Measurements from ENCODE around the gene TOMM34.

Gene TOMM34

GRCh38 chr20:44942264-44942973 lies 17.8 kb downstream of the TOMM34 start:
- no peak overlapping the region for H2BK15ac ChIP-seq (ENCODE audit: low read length)
- no peak overlapping the region for H3K14ac ChIP-seq (ENCODE audit: low read length)
- H3K27me3 ChIP-seq (ENCODE audit: control insufficient read depth in 3 of 3, insufficient read depth in 3 of 3, low read depth in 1 of 3, low read length in 3 of 3), result no peaks in the 10 kb centered on the region
- H2AFZ ChIP-seq (ENCODE audit: low read length), result no peak overlapping the region
- no peak overlapping the region for H2BK120ac ChIP-seq (ENCODE audit: low read depth, low read length)
- H3K18ac ChIP-seq (ENCODE audit: low read length), result no peak overlapping the region
- WGBS, 2 donors (ENCODE audit: extremely low coverage in 2 of 2, insufficient read length in 2 of 2, insufficient replicate concordance in 1 of 2), result no CpG with 5 or more reads among the region's 4 CpGs
- no peaks in the 10 kb centered on the region for H3K4me1 ChIP-seq (ENCODE audit: control insufficient read depth in 2 of 2, insufficient read depth in 1 of 2, low read depth in 1 of 2, low read length in 2 of 2)
- H2BK5ac ChIP-seq (ENCODE audit: low read length), result no peak overlapping the region
- no peak overlapping the region for H2BK12ac ChIP-seq (ENCODE audit: low read length)
- H3K79me1 ChIP-seq (ENCODE audit: low read depth, low read length), result no peaks in the 10 kb centered on the region
- DNase-seq (ENCODE audit: low spot score), result no peak
- no peak overlapping the region for H2AK5ac ChIP-seq (ENCODE audit: low read depth, low read length)
- no peak overlapping the region for H3K4ac ChIP-seq (ENCODE audit: low read length)
- H4K8ac ChIP-seq (ENCODE audit: low read depth, low read length), result no peak overlapping the region
- H3K9me3 ChIP-seq (replicated peaks in 1 of 2; ENCODE audit: control insufficient read depth in 2 of 2, insufficient read depth in 1 of 2, low read depth in 1 of 2, low read length in 2 of 2), result no peaks in the 10 kb centered on the region
- no peak overlapping the region for H3K4me3 ChIP-seq (ENCODE audit: low read length in 2 of 2)
- no peak overlapping the region for H4K91ac ChIP-seq (ENCODE audit: low read depth, low read length, poor library complexity)
- H3K27ac ChIP-seq (replicated peaks; ENCODE audit: low read length), result no peak overlapping the region
- H3K36me3 ChIP-seq (replicated peaks in 1 of 2; ENCODE audit: control insufficient read depth in 2 of 2, insufficient read depth in 2 of 2, low read length in 2 of 2), result peaks cover 39 to 87% of the 10 kb centered on the region in 2 donors
- H3K23ac ChIP-seq (ENCODE audit: low read depth, low read length, poor library complexity), result no peak overlapping the region
- no peak overlapping the region for H3K4me2 ChIP-seq (ENCODE audit: insufficient read depth, low read length, poor library complexity, severe bottlenecking)
- no peak overlapping the region for H3K9ac ChIP-seq (ENCODE audit: low read depth, low read length, poor library complexity)

- no peak overlapping the region for H3K4me2 ChIP-seq (ENCODE audit: insufficient read depth, low read length, poor library complexity, severe bottlenecking)
- H3K4me1 ChIP-seq (ENCODE audit: control insufficient read depth in 2 of 2, insufficient read depth in 1 of 2, low read depth in 1 of 2, low read length in 2 of 2), result no peaks in the 10 kb centered on the region
- peaks cover 44 to 83% of the 10 kb centered on the region in 2 donors for H3K36me3 ChIP-seq (replicated peaks in 1 of 2; ENCODE audit: control insufficient read depth in 2 of 2, insufficient read depth in 2 of 2, low read length in 2 of 2)
- H3K79me1 ChIP-seq (ENCODE audit: low read depth, low read length), result no peaks in the 10 kb centered on the region
- H3K9ac ChIP-seq (ENCODE audit: low read depth, low read length, poor library complexity), result no peak overlapping the region
- H3K4me3 ChIP-seq (ENCODE audit: low read length in 2 of 2), result no peak overlapping the region
- no peak overlapping the region for H2AK5ac ChIP-seq (ENCODE audit: low read depth, low read length)
- H4K91ac ChIP-seq (ENCODE audit: low read depth, low read length, poor library complexity), result no peak overlapping the region
- no peak overlapping the region for H3K4ac ChIP-seq (ENCODE audit: low read length)
- H3K14ac ChIP-seq (ENCODE audit: low read length), result no peak overlapping the region
- no peaks in the 10 kb centered on the region for H3K27me3 ChIP-seq (ENCODE audit: control insufficient read depth in 3 of 3, insufficient read depth in 3 of 3, low read depth in 1 of 3, low read length in 3 of 3)
- no peak overlapping the region for H3K27ac ChIP-seq (replicated peaks; ENCODE audit: low read length)
- H2BK120ac ChIP-seq (ENCODE audit: low read depth, low read length), result no peak overlapping the region
- no peak overlapping the region for H2BK5ac ChIP-seq (ENCODE audit: low read length)
- WGBS, 2 donors (ENCODE audit: extremely low coverage in 2 of 2, insufficient read length in 2 of 2, insufficient replicate concordance in 1 of 2), result no CpG with 5 or more reads among the region's 7 CpGs
- no peak overlapping the region for H2AFZ ChIP-seq (ENCODE audit: low read length)
- no peak overlapping the region for H3K18ac ChIP-seq (ENCODE audit: low read length)
- DNase-seq (ENCODE audit: low spot score), result no peak
- no peak overlapping the region for H2BK15ac ChIP-seq (ENCODE audit: low read length)
- no peak overlapping the region for H3K23ac ChIP-seq (ENCODE audit: low read depth, low read length, poor library complexity)
- H2BK12ac ChIP-seq (ENCODE audit: low read length), result no peak overlapping the region
- no peaks in the 10 kb centered on the region for H3K9me3 ChIP-seq (replicated peaks in 1 of 2; ENCODE audit: control insufficient read depth in 2 of 2, insufficient read depth in 1 of 2, low read depth in 1 of 2, low read length in 2 of 2)
- H4K8ac ChIP-seq (ENCODE audit: low read depth, low read length), result no peak overlapping the region
Measured at GRCh38 chr20:44941120-44941691, 19.0 kb downstream of the TOMM34 start.

GRCh38 chr20:44938637-44939036 lies 21.6 kb downstream of the TOMM34 start:
- H3K23ac ChIP-seq (ENCODE audit: low read depth, low read length, poor library complexity), result no peak overlapping the region
- no peak overlapping the region for H3K27ac ChIP-seq (replicated peaks; ENCODE audit: low read length)
- H3K27me3 ChIP-seq (ENCODE audit: control insufficient read depth in 3 of 3, insufficient read depth in 3 of 3, low read depth in 1 of 3, low read length in 3 of 3), result no peaks in the 10 kb centered on the region
- H2BK12ac ChIP-seq (ENCODE audit: low read length), result no peak overlapping the region
- no peaks in the 10 kb centered on the region for H3K9me3 ChIP-seq (replicated peaks in 1 of 2; ENCODE audit: control insufficient read depth in 2 of 2, insufficient read depth in 1 of 2, low read depth in 1 of 2, low read length in 2 of 2)
- H3K18ac ChIP-seq (ENCODE audit: low read length), result no peak overlapping the region
- DNase-seq (ENCODE audit: low spot score), result no peak
- no peak overlapping the region for H4K8ac ChIP-seq (ENCODE audit: low read depth, low read length)
- H2AK5ac ChIP-seq (ENCODE audit: low read depth, low read length), result no peak overlapping the region
- H3K4me3 ChIP-seq (ENCODE audit: low read length in 2 of 2), result no peak overlapping the region
- H3K36me3 ChIP-seq (replicated peaks in 1 of 2; ENCODE audit: control insufficient read depth in 2 of 2, insufficient read depth in 2 of 2, low read length in 2 of 2), result peaks cover 43 to 66% of the 10 kb centered on the region in 2 donors
- H3K4ac ChIP-seq (ENCODE audit: low read length), result no peak overlapping the region
- H3K4me1 ChIP-seq (ENCODE audit: control insufficient read depth in 2 of 2, insufficient read depth in 1 of 2, low read depth in 1 of 2, low read length in 2 of 2), result no peaks in the 10 kb centered on the region
- H2BK120ac ChIP-seq (ENCODE audit: low read depth, low read length), result no peak overlapping the region
- no peak overlapping the region for H2BK15ac ChIP-seq (ENCODE audit: low read length)
- WGBS, 2 donors (ENCODE audit: extremely low coverage in 2 of 2, insufficient read length in 2 of 2, insufficient replicate concordance in 1 of 2), result no CpG with 5 or more reads among the region's 9 CpGs
- no peak overlapping the region for H3K14ac ChIP-seq (ENCODE audit: low read length)
- no peak overlapping the region for H2AFZ ChIP-seq (ENCODE audit: low read length)
- H3K4me2 ChIP-seq (ENCODE audit: insufficient read depth, low read length, poor library complexity, severe bottlenecking), result no peak overlapping the region
- H2BK5ac ChIP-seq (ENCODE audit: low read length), result no peak overlapping the region
- H3K9ac ChIP-seq (ENCODE audit: low read depth, low read length, poor library complexity), result no peak overlapping the region
- H4K91ac ChIP-seq (ENCODE audit: low read depth, low read length, poor library complexity), result no peak overlapping the region
- H3K79me1 ChIP-seq (ENCODE audit: low read depth, low read length), result no peaks in the 10 kb centered on the region

GRCh38 chr20:44936510-44936909 lies 23.7 kb downstream of the TOMM34 start:
- H4K8ac ChIP-seq (ENCODE audit: low read depth, low read length), result no peak overlapping the region
- no peak overlapping the region for H2BK120ac ChIP-seq (ENCODE audit: low read depth, low read length)
- H4K91ac ChIP-seq (ENCODE audit: low read depth, low read length, poor library complexity), result no peak overlapping the region
- no peak overlapping the region for H2BK12ac ChIP-seq (ENCODE audit: low read length)
- no peak overlapping the region for H3K4ac ChIP-seq (ENCODE audit: low read length)
- no peak overlapping the region for H2AFZ ChIP-seq (ENCODE audit: low read length)
- H3K9me3 ChIP-seq (replicated peaks in 1 of 2; ENCODE audit: control insufficient read depth in 2 of 2, insufficient read depth in 1 of 2, low read depth in 1 of 2, low read length in 2 of 2), result no peaks in the 10 kb centered on the region
- H3K79me1 ChIP-seq (ENCODE audit: low read depth, low read length), result no peaks in the 10 kb centered on the region
- DNase-seq (ENCODE audit: low spot score), result no peak
- H3K4me2 ChIP-seq (ENCODE audit: insufficient read depth, low read length, poor library complexity, severe bottlenecking), result no peak overlapping the region
- H3K18ac ChIP-seq (ENCODE audit: low read length), result no peak overlapping the region
- no peak overlapping the region for H3K23ac ChIP-seq (ENCODE audit: low read depth, low read length, poor library complexity)
- H3K4me3 ChIP-seq (ENCODE audit: low read length in 2 of 2), result no peak overlapping the region
- no peak overlapping the region for H3K14ac ChIP-seq (ENCODE audit: low read length)
- H2AK5ac ChIP-seq (ENCODE audit: low read depth, low read length), result no peak overlapping the region
- peaks cover 42 to 44% of the 10 kb centered on the region in 2 donors for H3K36me3 ChIP-seq (replicated peaks in 1 of 2; ENCODE audit: control insufficient read depth in 2 of 2, insufficient read depth in 2 of 2, low read length in 2 of 2)
- no peak overlapping the region for H2BK5ac ChIP-seq (ENCODE audit: low read length)
- H3K4me1 ChIP-seq (ENCODE audit: control insufficient read depth in 2 of 2, insufficient read depth in 1 of 2, low read depth in 1 of 2, low read length in 2 of 2), result no peaks in the 10 kb centered on the region
- H3K9ac ChIP-seq (ENCODE audit: low read depth, low read length, poor library complexity), result peak overlapping the region; percentile 33
- no peaks in the 10 kb centered on the region for H3K27me3 ChIP-seq (ENCODE audit: control insufficient read depth in 3 of 3, insufficient read depth in 3 of 3, low read depth in 1 of 3, low read length in 3 of 3)
- no CpG with 5 or more reads among the region's 10 CpGs for WGBS, 2 donors (ENCODE audit: extremely low coverage in 2 of 2, insufficient read length in 2 of 2, insufficient replicate concordance in 1 of 2)
- no peak overlapping the region for H2BK15ac ChIP-seq (ENCODE audit: low read length)
- H3K27ac ChIP-seq (replicated peaks; ENCODE audit: low read length), result no peak overlapping the region
